Stimulated activated naive CD8-positive, alpha-beta T cell treated with anti-CD3 and anti-CD28 coated beads, Interleukin-15, Interleukin-2, amounts not matched to agents 100 ng/mL and 50 ng/mL, for 24 hours (primary cell): ENCODE results near the gene TMEM121B.

Experiments used
- H3K27ac Mint-ChIP-seq: one replicate; pipeline ENCODE4 v1.8.0; 2021; ENCODE audit warnings: mild to moderate bottlenecking, mixed read lengths
- H3K27me3 Mint-ChIP-seq: one replicate; pipeline ENCODE4 v1.8.0; 2021; ENCODE audit warnings: mixed read lengths
- H3K36me3 Mint-ChIP-seq: one replicate; pipeline ENCODE4 v1.8.0; 2021; ENCODE audit warnings: low read depth, mixed read lengths
- H3K4me1 Mint-ChIP-seq: one replicate; pipeline ENCODE4 v1.8.0; 2021; ENCODE audit warnings: low read depth, mixed read lengths
- H3K4me3 Mint-ChIP-seq: one replicate; pipeline ENCODE4 v1.8.0; 2021; ENCODE audit warnings: mild to moderate bottlenecking, mixed read lengths
- H3K9me3 Mint-ChIP-seq: one replicate; pipeline ENCODE4 v1.8.0; 2021; ENCODE audit warnings: mixed read lengths

TMEM121B gene

GRCh38 chr22:17119481-17120202 lies 1.5 kb downstream of the TMEM121B start:
- peak overlapping the region; percentile 26 for H3K4me3 Mint-ChIP-seq
- no peak overlapping the region for H3K27ac Mint-ChIP-seq
- H3K27me3 Mint-ChIP-seq: peaks cover 20% of the 10 kb centered on the region
- H3K9me3 Mint-ChIP-seq: no peaks in the 10 kb centered on the region
- H3K36me3 Mint-ChIP-seq: no peaks in the 10 kb centered on the region
- peaks cover 52% of the 10 kb centered on the region for H3K4me1 Mint-ChIP-seq

GRCh38 chr22:17118342-17118741 lies 2.8 kb downstream of the TMEM121B start:
- H3K4me3 Mint-ChIP-seq: no peak overlapping the region
- H3K9me3 Mint-ChIP-seq: no peaks in the 10 kb centered on the region
- peaks cover 17% of the 10 kb centered on the region for H3K27me3 Mint-ChIP-seq
- H3K4me1 Mint-ChIP-seq: peaks cover 54% of the 10 kb centered on the region
- no peak overlapping the region for H3K27ac Mint-ChIP-seq
- H3K36me3 Mint-ChIP-seq: no peaks in the 10 kb centered on the region

GRCh38 chr22:17117890-17118289 lies 3.3 kb downstream of the TMEM121B start:
- Mint-ChIP-seq H3K9me3 (no peaks in the 10 kb centered on the region), H3K4me3 (peak overlapping the region; percentile 18), H3K4me1 (peaks cover 54% of the 10 kb centered on the region), H3K27ac (no peak overlapping the region), H3K36me3 (no peaks in the 10 kb centered on the region), H3K27me3 (peaks cover 17% of the 10 kb centered on the region)

- Mint-ChIP-seq H3K4me1 (peaks cover 54% of the 10 kb centered on the region), H3K4me3 (peak overlapping the region; percentile 18), H3K27ac (peak overlapping the region; percentile 27), H3K9me3 (no peaks in the 10 kb centered on the region), H3K27me3 (peaks cover 14% of the 10 kb centered on the region), H3K36me3 (no peaks in the 10 kb centered on the region)
These were observed 3.8 kb downstream of the TMEM121B start for GRCh38 chr22:17117400-17117799.

- Mint-ChIP-seq H3K36me3 (no peaks in the 10 kb centered on the region), H3K27me3 (peaks cover 8% of the 10 kb centered on the region), H3K4me3 (peak overlapping the region; percentile 14), H3K27ac (peak overlapping the region; percentile 74), H3K4me1 (peaks cover 54% of the 10 kb centered on the region), H3K9me3 (no peaks in the 10 kb centered on the region)
These were observed 4.4 kb downstream of the TMEM121B start for GRCh38 chr22:17116572-17117330.

GRCh38 chr22:17115945-17116565 lies 5.1 kb downstream of the TMEM121B start:
- Mint-ChIP-seq H3K27me3 (peaks cover 6% of the 10 kb centered on the region), H3K4me1 (peaks cover 57% of the 10 kb centered on the region), H3K9me3 (no peaks in the 10 kb centered on the region), H3K36me3 (no peaks in the 10 kb centered on the region), H3K27ac (peak overlapping the region; percentile 80), H3K4me3 (peak overlapping the region; percentile 42)

- H3K4me1 Mint-ChIP-seq: peaks cover 58% of the 10 kb centered on the region
- no peak overlapping the region for H3K4me3 Mint-ChIP-seq
- no peak overlapping the region for H3K27ac Mint-ChIP-seq
These were observed 5.9 kb downstream of the TMEM121B start for GRCh38 chr22:17115236-17115635.

GRCh38 chr22:17114898-17115235 lies 6.3 kb downstream of the TMEM121B start:
- Mint-ChIP-seq H3K9me3 (no peaks in the 10 kb centered on the region), H3K4me1 (peaks cover 56% of the 10 kb centered on the region), H3K36me3 (peaks cover 2% of the 10 kb centered on the region), H3K27me3 (peaks cover 6% of the 10 kb centered on the region), H3K4me3 (no peak overlapping the region), H3K27ac (no peak overlapping the region)

More at GRCh38 chr22:17115236-17115635, 5.9 kb downstream of the TMEM121B start:
- Mint-ChIP-seq H3K9me3 (no peaks in the 10 kb centered on the region), H3K27me3 (peaks cover 6% of the 10 kb centered on the region), H3K36me3 (no peaks in the 10 kb centered on the region)

- peaks cover 55% of the 10 kb centered on the region for H3K4me1 Mint-ChIP-seq
- no peak overlapping the region for H3K27ac Mint-ChIP-seq
- no peaks in the 10 kb centered on the region for H3K9me3 Mint-ChIP-seq
- no peak overlapping the region for H3K4me3 Mint-ChIP-seq
- peaks cover 3% of the 10 kb centered on the region for H3K36me3 Mint-ChIP-seq
- H3K27me3 Mint-ChIP-seq: peaks cover 6% of the 10 kb centered on the region
These were observed 6.8 kb downstream of the TMEM121B start for GRCh38 chr22:17114173-17114897.

- no peak overlapping the region for H3K27ac Mint-ChIP-seq
- H3K4me1 Mint-ChIP-seq: peaks cover 48% of the 10 kb centered on the region
- H3K4me3 Mint-ChIP-seq: no peak overlapping the region
- H3K36me3 Mint-ChIP-seq: peaks cover 3% of the 10 kb centered on the region
- H3K9me3 Mint-ChIP-seq: no peaks in the 10 kb centered on the region
- H3K27me3 Mint-ChIP-seq: peaks cover under 1% of the 10 kb centered on the region
These were observed 7.6 kb downstream of the TMEM121B start for GRCh38 chr22:17113600-17113999.

GRCh38 chr22:17112491-17113042 lies 8.6 kb downstream of the TMEM121B start:
- Mint-ChIP-seq H3K27ac (no peak overlapping the region), H3K36me3 (peaks cover 7% of the 10 kb centered on the region), H3K9me3 (no peaks in the 10 kb centered on the region), H3K4me3 (no peak overlapping the region), H3K27me3 (no peaks in the 10 kb centered on the region), H3K4me1 (peaks cover 41% of the 10 kb centered on the region)

GRCh38 chr22:17110791-17111550 lies 10.2 kb downstream of the TMEM121B start:
- peaks cover 16% of the 10 kb centered on the region for H3K36me3 Mint-ChIP-seq
- H3K27ac Mint-ChIP-seq: no peak overlapping the region
- H3K4me1 Mint-ChIP-seq: peaks cover 41% of the 10 kb centered on the region
- no peaks in the 10 kb centered on the region for H3K9me3 Mint-ChIP-seq
- no peaks in the 10 kb centered on the region for H3K27me3 Mint-ChIP-seq
- no peak overlapping the region for H3K4me3 Mint-ChIP-seq

GRCh38 chr22:17109976-17110375 lies 11.2 kb downstream of the TMEM121B start:
- Mint-ChIP-seq H3K4me3 (no peak overlapping the region), H3K36me3 (peaks cover 26% of the 10 kb centered on the region), H3K9me3 (no peaks in the 10 kb centered on the region), H3K27ac (no peak overlapping the region), H3K4me1 (peaks cover 40% of the 10 kb centered on the region), H3K27me3 (no peaks in the 10 kb centered on the region)
